ENCODE measurements around the gene PRSS27. TPM values are rescaled to one million over a fixed set of nuclear protein-coding genes. Genes with fewer than 3 reads are reported as not detected.

The PRSS27 gene
- polyA plus RNA-seq, 1 donor = 1.3 TPM

- H3K27me3 ChIP-seq (ENCODE audit: control insufficient read depth, insufficient read depth, low read length) = no peaks in the 10 kb centered on the region
- WGBS (ENCODE audit: insufficient coverage, low lambda C conversion rate) = no CpG with 5 or more reads among the region's 6 CpGs
- H3K9me3 ChIP-seq (ENCODE audit: control insufficient read depth, low read depth, low read length) = peaks cover 26% of the 10 kb centered on the region
- H3K4me1 ChIP-seq (ENCODE audit: control insufficient read depth, insufficient read depth, low read length) = no peaks in the 10 kb centered on the region
- DNase-seq = no peak
- H3K36me3 ChIP-seq (ENCODE audit: control insufficient read depth, insufficient read depth, low read length) = peaks cover 100% of the 10 kb centered on the region
- no peak overlapping the region for H3K4me3 ChIP-seq (ENCODE audit: low read length)
- H3K27ac ChIP-seq (ENCODE audit: low read length) = no peak overlapping the region
Observed at GRCh38 chr16:2763173-2763572, 43.1 kb upstream of the PRSS27 start.

GRCh38 chr16:2762711-2763110 lies 42.7 kb upstream of the PRSS27 start:
- Histone ChIP-seq H3K27ac (ENCODE audit: low read length) (no peak overlapping the region), H3K27me3 (ENCODE audit: control insufficient read depth, insufficient read depth, low read length) (no peaks in the 10 kb centered on the region), H3K9me3 (ENCODE audit: control insufficient read depth, low read depth, low read length) (peaks cover 26% of the 10 kb centered on the region), H3K4me3 (ENCODE audit: low read length) (no peak overlapping the region), H3K36me3 (ENCODE audit: control insufficient read depth, insufficient read depth, low read length) (peaks cover 100% of the 10 kb centered on the region), H3K4me1 (ENCODE audit: control insufficient read depth, insufficient read depth, low read length) (no peaks in the 10 kb centered on the region)
- DNase-seq = no peak
- 100% methylated on average over 1 of the region's 13 CpGs for WGBS (ENCODE audit: insufficient coverage, low lambda C conversion rate)

GRCh38 chr16:2761886-2762583 lies 42.0 kb upstream of the PRSS27 start:
- no peak for DNase-seq
- Histone ChIP-seq H3K36me3 (ENCODE audit: control insufficient read depth, insufficient read depth, low read length) (peaks cover 100% of the 10 kb centered on the region), H3K4me3 (ENCODE audit: low read length) (no peak overlapping the region), H3K27me3 (ENCODE audit: control insufficient read depth, insufficient read depth, low read length) (no peaks in the 10 kb centered on the region), H3K27ac (ENCODE audit: low read length) (no peak overlapping the region), H3K4me1 (ENCODE audit: control insufficient read depth, insufficient read depth, low read length) (no peaks in the 10 kb centered on the region), H3K9me3 (ENCODE audit: control insufficient read depth, low read depth, low read length) (peaks cover 26% of the 10 kb centered on the region)
- no CpG with 5 or more reads among the region's 42 CpGs for WGBS (ENCODE audit: insufficient coverage, low lambda C conversion rate)

- Histone ChIP-seq H3K36me3 (ENCODE audit: control insufficient read depth, insufficient read depth, low read length) (peaks cover 100% of the 10 kb centered on the region), H3K27ac (ENCODE audit: low read length) (no peak overlapping the region), H3K4me3 (ENCODE audit: low read length) (no peak overlapping the region), H3K9me3 (ENCODE audit: control insufficient read depth, low read depth, low read length) (peaks cover 26% of the 10 kb centered on the region), H3K27me3 (ENCODE audit: control insufficient read depth, insufficient read depth, low read length) (no peaks in the 10 kb centered on the region), H3K4me1 (ENCODE audit: control insufficient read depth, insufficient read depth, low read length) (no peaks in the 10 kb centered on the region)
- no peak for DNase-seq
- WGBS (ENCODE audit: insufficient coverage, low lambda C conversion rate) = no CpG with 5 or more reads among the region's 10 CpGs
Observed at GRCh38 chr16:2761472-2761871, 41.4 kb upstream of the PRSS27 start.

GRCh38 chr16:2757344-2757743 lies 37.3 kb upstream of the PRSS27 start:
- H3K4me3 ChIP-seq (ENCODE audit: low read length) = no peak overlapping the region
- no peaks in the 10 kb centered on the region for H3K27me3 ChIP-seq (ENCODE audit: control insufficient read depth, insufficient read depth, low read length)
- 100% methylated on average over 1 of the region's 11 CpGs for WGBS (ENCODE audit: insufficient coverage, low lambda C conversion rate)
- H3K27ac ChIP-seq (ENCODE audit: low read length) = no peak overlapping the region
- H3K9me3 ChIP-seq (ENCODE audit: control insufficient read depth, low read depth, low read length) = peaks cover 10% of the 10 kb centered on the region
- H3K4me1 ChIP-seq (ENCODE audit: control insufficient read depth, insufficient read depth, low read length) = peaks cover 10% of the 10 kb centered on the region
- no peak for DNase-seq
- H3K36me3 ChIP-seq (ENCODE audit: control insufficient read depth, insufficient read depth, low read length) = peaks cover 60% of the 10 kb centered on the region

- Histone ChIP-seq H3K9me3 (ENCODE audit: control insufficient read depth, low read depth, low read length) (peaks cover 8% of the 10 kb centered on the region), H3K36me3 (ENCODE audit: control insufficient read depth, insufficient read depth, low read length) (peaks cover 52% of the 10 kb centered on the region), H3K4me3 (ENCODE audit: low read length) (no peak overlapping the region), H3K27ac (ENCODE audit: low read length) (no peak overlapping the region), H3K27me3 (ENCODE audit: control insufficient read depth, insufficient read depth, low read length) (no peaks in the 10 kb centered on the region), H3K4me1 (ENCODE audit: control insufficient read depth, insufficient read depth, low read length) (peaks cover 16% of the 10 kb centered on the region)
- no peak for DNase-seq
- WGBS (ENCODE audit: insufficient coverage, low lambda C conversion rate) = 84% methylated on average over 5 of the region's 30 CpGs
Observed at GRCh38 chr16:2756288-2757015, 36.4 kb upstream of the PRSS27 start.

- DNase-seq = no peak
- WGBS (ENCODE audit: insufficient coverage, low lambda C conversion rate) = 52% methylated on average over 3 of the region's 3 CpGs
- H3K27me3 ChIP-seq (ENCODE audit: control insufficient read depth, insufficient read depth, low read length) = no peaks in the 10 kb centered on the region
Observed at GRCh38 chr16:2755158-2755557, 35.1 kb upstream of the PRSS27 start.

GRCh38 chr16:2753733-2754020 lies 33.7 kb upstream of the PRSS27 start:
- H3K27me3 ChIP-seq (ENCODE audit: control insufficient read depth, insufficient read depth, low read length) = no peaks in the 10 kb centered on the region
- peaks cover 12% of the 10 kb centered on the region for H3K9me3 ChIP-seq (ENCODE audit: control insufficient read depth, low read depth, low read length)
- peak overlapping the region; percentile 89 for H3K27ac ChIP-seq (ENCODE audit: low read length)
- 7% methylated on average over 6 of the region's 7 CpGs for WGBS (ENCODE audit: insufficient coverage, low lambda C conversion rate)
- H3K4me1 ChIP-seq (ENCODE audit: control insufficient read depth, insufficient read depth, low read length) = peaks cover 18% of the 10 kb centered on the region
- H3K36me3 ChIP-seq (ENCODE audit: control insufficient read depth, insufficient read depth, low read length) = peaks cover 24% of the 10 kb centered on the region
- DNase-seq = peak in 1 of 2 donors; percentile 29
- H3K4me3 ChIP-seq (ENCODE audit: low read length) = peak overlapping the region; percentile 74

More at GRCh38 chr16:2755158-2755557, 35.1 kb upstream of the PRSS27 start:
- Histone ChIP-seq H3K27ac (ENCODE audit: low read length) (no peak overlapping the region), H3K36me3 (ENCODE audit: control insufficient read depth, insufficient read depth, low read length) (peaks cover 39% of the 10 kb centered on the region), H3K4me3 (ENCODE audit: low read length) (peak overlapping the region; percentile 74), H3K9me3 (ENCODE audit: control insufficient read depth, low read depth, low read length) (peaks cover 12% of the 10 kb centered on the region), H3K4me1 (ENCODE audit: control insufficient read depth, insufficient read depth, low read length) (peaks cover 18% of the 10 kb centered on the region)

- peak in 1 of 2 donors; percentile 82 for DNase-seq
- peaks cover 12% of the 10 kb centered on the region for H3K9me3 ChIP-seq (ENCODE audit: control insufficient read depth, low read depth, low read length)
- peaks cover 18% of the 10 kb centered on the region for H3K36me3 ChIP-seq (ENCODE audit: control insufficient read depth, insufficient read depth, low read length)
- WGBS (ENCODE audit: insufficient coverage, low lambda C conversion rate) = 0% methylated on average over 5 of the region's 82 CpGs
- H3K4me1 ChIP-seq (ENCODE audit: control insufficient read depth, insufficient read depth, low read length) = peaks cover 18% of the 10 kb centered on the region
- H3K4me3 ChIP-seq (ENCODE audit: low read length) = peak overlapping the region; percentile 74
- no peaks in the 10 kb centered on the region for H3K27me3 ChIP-seq (ENCODE audit: control insufficient read depth, insufficient read depth, low read length)
- peak overlapping the region; percentile 89 for H3K27ac ChIP-seq (ENCODE audit: low read length)
Observed at GRCh38 chr16:2752850-2753732, 33.1 kb upstream of the PRSS27 start.
